HCT116 (cell line): ENCODE results near the gene TXNDC16.

Source experiments
- CEBPB ChIP-seq: IDR thresholded peaks from 2 replicates; pipeline ENCODE4 v1.6.1; 2012; ENCODE audit warnings: low read depth
- CTCF ChIP-seq, 3 experiments: fragments of 200-600 bp in 1 of 3; sonication (generic) in 1 of 3; IDR thresholded peaks in 2 of 3; conservative IDR thresholded peaks in 1 of 3; 2 replicates each; pipeline ENCODE4 v1.5.1; 2012 to 2017; ENCODE audit warnings: low read depth in 2 of 3, low read length in 2 of 3, antibody characterized with exemption in 1 of 3, borderline replicate concordance in 1 of 3, control low read depth in 1 of 3, mild to moderate bottlenecking in 1 of 3, mixed read lengths in 1 of 3, mixed run types in 1 of 3, moderate library complexity in 1 of 3; ENCODE audit not compliant: insufficient read depth in 1 of 3
- ELF1 ChIP-seq: IDR thresholded peaks from 2 replicates; pipeline ENCODE4 v1.6.1; 2012; ENCODE audit warnings: low read depth, borderline replicate concordance
- POLR2A ChIP-seq: IDR thresholded peaks from 2 replicates; pipeline ENCODE4 v1.7.0; 2011; ENCODE audit warnings: borderline replicate concordance; ENCODE audit not compliant: insufficient read depth, insufficient read length; ENCODE audit errors: extremely low read depth
- POLR2AphosphoS5 ChIP-seq: IDR thresholded peaks from 2 replicates; pipeline ENCODE4 v1.6.1; 2011; ENCODE audit warnings: mild to moderate bottlenecking, low read depth, low read length, moderate library complexity
- RAD21 ChIP-seq: IDR thresholded peaks from 2 replicates; pipeline ENCODE4 v1.6.1; 2012; ENCODE audit warnings: low read depth, mild to moderate bottlenecking
- YY1 ChIP-seq: IDR thresholded peaks from 2 replicates; pipeline ENCODE4 v1.6.1; 2011; ENCODE audit warnings: low read length, low read depth, moderate library complexity, mild to moderate bottlenecking; ENCODE audit not compliant: insufficient replicate concordance; ENCODE audit errors: extremely low read depth

GRCh38 chr14:52405314-52405713 lies 147.0 kb downstream of the TXNDC16 start:
- TF ChIP-seq POLR2AphosphoS5 = no peak
- TF ChIP-seq ELF1 = no peak
- no peak for TF ChIP-seq YY1
- no peak for TF ChIP-seq CEBPB
- TF ChIP-seq POLR2A = no peak
- TF ChIP-seq CTCF (IDR thresholded peaks at IDR 0.05 in 2 of 3, conservative IDR thresholded peaks at IDR 0.05 in 1 of 3; ENCODE audit: borderline replicate concordance in 1 of 3, insufficient read depth in 1 of 3, low read depth in 2 of 3, low read length in 2 of 3) = no peak
- TF ChIP-seq RAD21 = no peak
